ENCODE data around the gene RAB1B.
A peak's percentile ranks its signal among the peaks of the same experiment; 100 is the strongest.

The RAB1B gene

DNA sequence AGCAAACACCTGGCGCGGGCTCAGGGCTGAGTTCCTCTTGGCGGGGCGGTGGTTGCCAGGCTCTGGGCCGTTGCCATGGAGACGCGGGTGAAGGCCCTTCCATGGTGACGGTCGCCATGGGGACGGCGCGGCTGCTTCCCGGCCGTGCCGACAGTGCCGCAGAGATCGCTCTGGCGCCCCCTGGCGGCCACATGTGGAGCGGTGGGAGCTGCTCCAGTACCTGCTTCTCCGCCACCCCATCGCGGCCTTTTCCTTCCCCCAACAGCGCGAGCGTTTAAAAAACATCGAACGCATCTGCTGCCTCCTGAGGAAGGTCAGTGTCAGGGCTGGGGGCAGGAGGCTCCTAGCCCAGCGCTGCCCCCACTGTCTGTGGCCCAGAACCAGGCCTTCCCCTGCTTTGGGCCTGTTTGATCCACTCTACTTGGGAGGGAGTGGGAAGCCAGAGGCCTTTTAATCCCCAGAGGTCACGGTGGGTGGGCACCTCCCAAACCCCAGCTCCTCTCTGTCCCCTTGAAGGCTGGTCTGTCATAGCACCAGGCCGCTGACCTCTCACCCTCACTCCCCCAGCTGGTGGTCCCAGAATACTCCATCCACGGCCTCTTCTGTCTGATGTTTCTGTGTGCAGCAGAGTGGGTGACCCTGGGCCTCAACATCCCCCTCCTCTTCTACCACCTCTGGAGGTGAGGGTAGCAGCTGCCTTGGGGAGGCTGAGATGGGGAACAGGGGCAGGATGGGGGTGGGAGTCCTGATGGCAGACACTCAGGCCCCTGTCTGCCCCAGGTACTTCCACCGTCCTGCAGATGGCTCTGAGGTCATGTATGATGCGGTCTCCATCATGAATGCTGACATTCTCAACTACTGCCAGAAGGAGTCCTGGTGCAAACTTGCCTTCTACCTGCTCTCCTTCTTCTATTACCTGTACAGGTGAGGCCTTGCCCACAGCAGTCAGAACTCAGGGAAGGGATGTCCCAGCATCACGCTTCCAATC, 14.3 kb downstream of the RAB1B start:
- peak; percentile 98 to 99 for DNase-seq (ENCODE audit: low read depth in 2 of 2, low spot score in 1 of 2)

- DNase-seq (ENCODE audit: low read depth in 2 of 2, low spot score in 1 of 2) = no peak
Measured at GRCh38 chr11:66283461-66284105, 15.1 kb downstream of the RAB1B start.

GRCh38 chr11:66284526-66285078, 16.2 kb downstream of the RAB1B start:
- DNase-seq (ENCODE audit: low read depth in 2 of 2, low spot score in 1 of 2) = no peak

DNA sequence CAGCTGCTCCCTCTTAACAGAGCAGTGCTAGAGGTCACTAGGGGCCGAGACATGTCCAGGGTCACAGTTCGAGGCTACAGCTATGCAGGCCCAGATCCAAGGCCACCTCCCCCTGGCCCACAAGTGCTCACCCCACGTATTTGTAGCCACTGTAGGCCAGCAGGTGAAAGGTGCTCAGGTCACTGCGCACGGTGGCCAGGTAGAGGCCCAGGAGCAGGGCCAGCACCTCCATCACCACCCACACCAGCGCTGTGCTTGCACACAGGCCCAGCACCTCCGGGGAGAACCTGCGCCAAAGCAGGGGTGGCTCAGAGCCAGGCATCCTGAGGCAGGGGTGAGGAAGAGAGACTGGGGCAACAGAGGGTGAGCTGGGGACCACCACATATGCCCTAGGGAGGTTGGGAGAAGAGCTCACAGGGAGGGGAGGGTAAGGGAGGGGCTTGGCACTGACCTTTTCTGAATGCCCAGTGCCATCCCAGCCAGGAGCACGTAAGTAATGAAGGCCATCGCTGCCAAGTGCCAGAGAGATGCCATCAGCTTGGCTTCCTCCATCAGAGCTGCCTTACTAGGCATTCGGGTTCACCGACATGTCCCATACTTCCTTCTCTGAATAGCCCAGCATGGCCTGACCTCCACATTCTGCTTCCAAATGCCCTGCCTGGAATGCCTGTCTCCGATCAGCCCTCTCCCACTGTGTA, 17.0 kb downstream of the RAB1B start:
- no peak for DNase-seq (ENCODE audit: low read depth in 2 of 2, low spot score in 1 of 2)

DNA sequence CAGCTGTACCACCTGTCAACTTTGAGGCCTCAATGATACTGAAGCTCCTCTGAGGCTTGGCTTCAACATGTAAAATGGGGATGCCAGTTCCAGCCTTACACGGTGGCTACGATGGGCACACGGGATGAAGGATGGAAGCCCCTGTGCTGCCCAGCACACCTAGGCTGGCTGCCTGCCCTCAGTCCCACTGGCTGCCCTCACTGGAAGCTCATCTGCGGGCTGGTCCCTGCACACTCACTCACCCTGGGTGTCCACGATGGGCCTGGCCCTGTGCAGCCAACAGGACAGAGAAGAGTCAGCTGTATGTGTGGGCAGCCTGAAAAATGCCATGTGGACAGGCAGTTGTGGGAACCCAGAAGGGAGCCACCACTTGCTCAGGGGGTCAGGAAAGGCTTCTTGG, 18.3 kb downstream of the RAB1B start:
- DNase-seq (ENCODE audit: low read depth in 2 of 2, low spot score in 1 of 2) = no peak

DNA sequence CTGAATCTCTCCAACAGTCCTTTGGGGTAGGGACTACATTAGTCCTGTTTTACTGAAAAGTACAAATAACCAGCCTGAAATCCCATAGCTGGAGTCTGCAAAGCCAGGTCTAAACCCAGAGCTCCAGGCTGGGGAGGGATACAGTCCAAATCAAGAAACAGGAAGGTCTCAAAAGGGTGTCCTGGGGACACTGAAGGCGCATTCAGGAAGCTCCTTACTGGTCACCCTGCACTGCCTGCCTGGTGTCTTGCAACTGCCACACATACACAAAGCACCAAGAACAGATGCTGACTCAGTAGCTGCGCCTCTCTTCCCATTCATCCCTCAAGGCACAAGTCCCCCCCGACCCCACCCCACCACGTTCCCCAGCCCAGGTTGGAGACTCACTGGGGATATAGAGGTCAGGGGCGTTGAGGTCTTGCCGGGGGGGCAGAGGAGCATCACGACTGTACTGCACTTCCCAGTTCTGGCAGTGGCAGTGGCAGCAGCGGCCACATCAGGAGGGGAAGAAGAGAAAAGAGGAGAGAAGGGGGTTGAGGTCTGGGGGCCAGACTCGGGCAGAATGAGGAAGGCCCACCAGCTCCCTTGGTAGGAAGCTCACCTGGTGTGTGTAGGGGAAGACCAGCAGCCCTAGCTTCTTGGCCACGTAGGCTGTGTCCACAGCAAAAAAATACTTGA, 18.9 kb downstream of the RAB1B start:
- no peak for DNase-seq (ENCODE audit: low read depth in 2 of 2, low spot score in 1 of 2)

DNA sequence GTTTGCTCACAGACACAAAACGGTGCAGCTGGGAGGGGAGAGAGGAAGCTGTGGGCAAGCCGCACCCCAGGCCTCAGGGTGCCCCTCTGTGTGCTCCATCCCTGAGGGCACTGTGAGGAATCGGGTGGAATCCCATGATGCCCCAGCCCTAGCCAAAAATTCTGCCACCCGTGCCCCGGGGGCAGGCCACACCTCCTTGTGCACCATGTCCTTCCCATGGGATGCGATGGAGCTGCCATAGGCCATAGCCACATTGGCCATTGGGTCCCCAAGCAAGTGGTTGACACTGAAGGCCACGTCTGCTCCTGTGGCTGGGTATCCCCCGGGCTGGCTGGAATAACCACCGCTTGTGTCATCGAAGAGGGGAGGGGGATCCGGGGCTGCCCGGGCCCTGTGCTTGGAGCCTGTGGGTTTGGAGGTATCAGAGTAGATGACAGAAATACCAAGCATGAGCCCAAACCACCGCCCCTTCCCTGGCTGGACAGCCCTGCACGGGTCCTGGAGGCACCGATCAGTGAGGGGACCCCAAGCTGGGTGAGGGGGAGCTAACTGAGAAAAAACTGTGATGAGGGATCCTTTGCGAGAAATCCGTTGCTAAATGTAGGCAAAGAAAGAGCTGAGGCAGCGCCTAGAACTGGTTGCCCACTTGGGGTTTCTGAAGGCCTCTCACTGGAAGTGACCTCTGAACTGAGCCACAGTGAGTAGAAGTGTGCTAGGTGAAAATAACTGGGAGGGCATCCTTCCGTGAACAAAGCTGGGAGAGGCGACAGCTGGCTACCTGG, 19.6 kb downstream of the RAB1B start:
- DNase-seq (ENCODE audit: low read depth in 2 of 2, low spot score in 1 of 2) = no peak

DNA sequence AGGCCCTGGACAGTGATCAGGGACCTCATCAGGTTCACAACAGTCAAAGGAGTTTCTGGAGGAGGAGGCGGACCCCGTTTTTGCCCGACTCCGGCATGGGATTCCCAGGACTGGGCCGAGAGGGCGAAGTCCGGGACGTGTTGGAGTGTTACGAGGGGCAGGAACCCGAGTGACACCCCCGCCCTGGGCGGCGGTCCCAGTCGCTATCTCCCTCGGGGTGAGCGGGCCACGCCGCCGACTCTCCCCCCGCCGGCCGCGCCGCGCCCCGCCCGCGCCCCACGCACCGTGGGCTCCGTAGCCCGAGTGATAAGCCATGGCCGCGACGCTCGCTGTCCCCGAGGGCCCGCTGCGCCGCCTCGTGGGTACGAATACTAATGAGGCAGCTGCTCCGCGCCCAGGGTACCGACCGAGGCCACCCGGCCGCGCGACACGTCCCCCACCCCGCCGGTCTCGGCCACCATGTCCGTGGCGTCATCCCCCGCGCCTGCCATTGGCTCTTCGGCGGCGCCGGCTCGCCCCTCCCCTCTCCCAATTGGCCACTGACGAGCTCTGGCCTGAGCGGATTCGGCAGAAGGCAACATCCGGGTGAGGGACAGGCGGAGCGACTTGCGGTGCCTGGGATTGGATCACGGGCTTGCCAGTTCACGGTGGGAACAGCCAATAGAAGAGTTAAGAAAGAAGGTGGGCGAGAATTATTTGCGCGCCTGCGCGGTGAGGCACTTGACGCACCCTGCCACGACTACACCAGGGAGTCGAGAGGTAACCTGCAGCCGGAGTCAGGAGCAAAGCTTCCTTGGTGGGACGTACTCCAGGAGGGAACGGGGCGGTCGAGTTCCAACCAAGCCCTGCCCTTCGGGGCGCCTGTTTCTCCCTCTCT, 20.5 kb downstream of the RAB1B start, which contains the start of gene YIF1A:
Gene YIF1A (minus strand): TSS at position 473 of the 877 bp plus-strand sequence. CDS start 158 bp downstream, at position 315.
- DNase-seq (ENCODE audit: low read depth in 2 of 2, low spot score in 1 of 2) = peak; percentile 90 to 96

GRCh38 chr11:66289548-66290329, 21.3 kb downstream of the RAB1B start:
- peak in 1 of 2 donors; percentile 28 for DNase-seq (ENCODE audit: low read depth in 2 of 2, low spot score in 1 of 2)

DNA sequence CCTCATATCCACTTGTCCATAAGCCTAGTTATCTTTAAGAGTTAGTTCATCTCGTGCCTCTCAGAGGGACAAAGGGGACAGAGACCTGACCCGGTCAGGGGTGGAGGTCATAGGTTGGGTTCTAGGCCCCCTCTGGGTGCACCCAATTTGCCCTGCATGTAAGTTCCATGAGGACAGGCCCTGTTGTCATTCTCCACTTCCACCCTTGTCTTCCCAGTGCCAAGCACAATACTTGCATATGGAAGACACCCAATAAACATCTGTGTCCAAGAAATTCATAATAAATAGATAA, 21.8 kb downstream of the RAB1B start:
- DNase-seq (ENCODE audit: low read depth in 2 of 2, low spot score in 1 of 2) = no peak

GRCh38 chr11:66291303-66291705, 22.9 kb downstream of the RAB1B start:
- DNase-seq (ENCODE audit: low read depth in 2 of 2, low spot score in 1 of 2) = no peak

DNA sequence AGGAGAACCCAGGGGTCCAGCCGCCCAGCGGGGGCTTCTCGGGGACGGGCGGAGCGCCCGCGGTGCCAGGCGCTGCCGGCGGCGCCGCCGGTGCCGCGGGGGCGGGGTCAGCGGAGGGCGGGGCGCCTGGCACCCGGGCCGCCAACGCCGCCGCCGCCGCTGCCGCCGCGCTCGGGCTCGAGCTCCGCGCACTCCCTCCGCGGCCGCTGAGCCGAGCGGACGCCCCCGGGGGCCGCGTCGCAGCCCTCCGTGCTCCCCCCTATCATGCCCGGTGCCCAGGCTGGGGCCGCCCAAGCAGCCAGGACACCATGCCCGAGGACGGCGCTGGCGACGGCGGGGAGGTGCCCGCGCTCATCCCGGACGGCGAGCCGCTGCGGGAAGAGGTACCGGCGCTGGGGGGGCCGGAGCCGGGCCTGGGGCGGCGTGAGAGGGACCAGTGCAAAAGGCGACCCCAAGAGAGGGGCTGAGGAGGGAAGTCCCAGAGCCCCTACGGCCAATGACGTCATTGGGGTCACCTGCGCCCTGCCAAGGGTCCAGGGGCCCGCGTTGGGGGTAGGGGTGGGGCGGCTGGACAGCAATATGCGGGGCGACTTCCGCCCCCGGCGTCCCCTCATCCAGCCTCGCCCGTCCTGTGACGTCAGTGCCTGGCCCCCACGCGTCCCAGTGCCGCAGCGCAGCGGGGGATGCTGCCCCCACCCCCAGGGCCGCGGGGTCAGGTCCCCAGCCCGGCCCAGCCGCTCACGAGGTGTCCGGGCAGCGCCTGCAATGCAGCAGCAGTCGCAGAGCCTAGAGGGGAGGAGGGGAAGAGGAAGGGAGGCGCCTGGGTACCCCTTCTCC, 23.5 kb downstream of the RAB1B start, which contains the start of gene TMEM151A:
Gene TMEM151A (plus strand): TSS at position 189 of the 837 bp plus-strand sequence. CDS start 120 bp downstream, at position 309.
- DNase-seq (ENCODE audit: low read depth in 2 of 2, low spot score in 1 of 2) = no peak

GRCh38 chr11:66292543-66293332, 24.3 kb downstream of the RAB1B start:
- no peak for DNase-seq (ENCODE audit: low read depth in 2 of 2, low spot score in 1 of 2)

DNA sequence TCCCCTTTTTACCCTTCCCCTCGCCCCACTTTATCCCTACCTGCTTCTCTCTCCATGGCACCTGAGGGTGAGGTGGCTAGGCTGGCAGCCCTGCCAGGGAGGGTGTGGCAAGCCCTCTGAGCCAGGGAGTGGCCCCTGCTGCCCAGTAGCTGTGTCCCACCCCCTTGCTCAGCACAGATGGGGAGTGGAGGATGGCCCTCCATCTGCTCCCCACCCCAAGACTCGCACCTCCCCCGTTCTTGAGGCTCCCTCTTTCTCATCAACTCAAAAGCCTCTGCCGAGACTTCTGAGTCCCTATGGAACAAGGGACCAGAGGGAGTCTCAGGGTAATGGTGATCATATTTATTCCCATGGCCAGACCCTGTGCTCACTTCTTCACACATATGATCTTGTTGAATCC, 24.9 kb downstream of the RAB1B start:
- DNase-seq (ENCODE audit: low read depth in 2 of 2, low spot score in 1 of 2) = no peak

DNA sequence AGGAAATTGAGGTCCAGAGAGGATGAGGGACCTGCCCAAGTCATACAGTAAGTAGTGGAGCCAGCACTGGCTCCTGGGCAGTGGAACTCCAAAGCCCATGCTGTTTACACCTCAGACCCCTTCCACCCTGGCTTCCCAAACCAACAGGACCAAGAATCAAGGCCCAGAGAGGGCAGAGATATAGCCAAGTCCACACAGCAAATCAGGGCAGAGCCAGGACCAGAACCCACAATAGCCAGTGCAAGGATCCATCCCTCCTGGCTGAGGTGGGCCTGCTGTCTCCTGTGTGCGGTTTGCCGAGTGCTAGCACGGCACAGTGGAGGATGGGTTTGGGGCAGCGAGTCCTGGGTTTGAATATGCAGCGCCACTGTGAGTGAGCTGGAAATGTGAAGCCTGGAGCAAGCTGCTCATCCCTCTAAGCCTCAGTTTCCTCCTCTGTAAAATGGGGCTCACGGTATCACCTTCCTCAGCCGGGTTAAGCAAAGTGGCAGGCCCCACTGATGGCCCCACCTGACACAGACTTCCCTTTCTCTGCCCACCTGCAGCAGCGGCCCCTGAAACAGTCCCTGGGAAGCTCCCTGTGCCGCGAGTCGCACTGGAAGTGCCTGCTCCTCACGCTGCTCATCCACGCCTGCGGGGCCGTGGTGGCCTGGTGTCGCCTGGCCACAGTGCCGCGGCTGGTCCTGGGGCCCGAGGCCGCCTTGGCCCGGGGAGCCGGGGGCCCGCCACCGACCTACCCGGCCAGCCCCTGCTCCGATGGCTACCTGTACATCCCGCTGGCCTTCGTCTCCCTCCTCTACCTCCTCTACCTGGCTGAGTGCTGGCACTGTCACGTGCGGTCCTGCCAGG, 25.6 kb downstream of the RAB1B start:
- no peak for DNase-seq (ENCODE audit: low read depth in 2 of 2, low spot score in 1 of 2)
